Dedifferentiated amniotic fluid mesenchymal stem cell (primary cell): ENCODE measurements around the gene KCTD5.

Experiments used
- DNase-seq: peaks from one replicate; pipeline ENCODE4 v3.0.0-alpha.2; 2016; ENCODE audit errors: extremely low spot score

KCTD5 gene

DNA sequence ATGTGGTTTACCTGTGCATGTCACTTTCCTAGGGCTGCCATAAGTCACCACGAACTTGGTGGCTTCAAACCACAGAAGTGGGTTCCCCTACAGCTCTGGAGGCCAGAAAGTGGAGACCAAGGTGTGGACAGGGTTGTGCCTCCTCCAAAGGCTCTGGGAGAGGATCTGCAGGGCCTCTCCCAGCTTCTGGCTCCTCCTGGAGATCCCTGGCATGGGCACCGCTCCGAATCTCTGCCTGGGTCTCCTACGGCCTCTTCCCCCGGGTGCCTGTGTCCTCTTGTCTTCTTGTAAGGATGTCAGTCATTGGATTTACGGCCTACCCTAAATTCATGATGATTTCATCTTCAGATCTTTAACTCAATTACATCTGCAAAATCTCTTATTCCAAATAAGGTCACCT lies 67.6 kb downstream of the KCTD5 start:
- DNase-seq = no peak

DNA sequence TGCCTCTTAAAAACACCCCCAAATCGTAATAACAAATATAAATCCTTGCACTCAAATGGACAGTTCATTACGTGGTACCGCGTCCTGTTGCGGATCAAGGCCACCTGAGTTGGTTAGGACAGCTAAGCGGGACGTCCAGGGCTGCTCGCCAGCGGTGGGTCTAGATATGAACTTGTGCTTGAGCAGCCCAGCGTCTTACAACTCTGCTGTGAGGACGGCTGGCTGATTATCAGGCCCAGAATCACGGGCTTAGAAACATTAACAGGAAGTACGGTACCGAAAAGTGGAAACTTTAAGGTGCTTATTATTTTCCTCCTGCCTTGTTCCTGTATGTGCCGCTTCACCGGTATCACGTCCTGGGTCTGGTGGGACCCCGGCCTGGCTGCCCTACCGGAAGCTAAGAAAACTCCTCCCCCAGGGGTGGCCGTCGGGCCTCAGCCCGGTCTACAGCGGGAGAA lies 69.3 kb downstream of the KCTD5 start:
- DNase-seq = no peak

DNA sequence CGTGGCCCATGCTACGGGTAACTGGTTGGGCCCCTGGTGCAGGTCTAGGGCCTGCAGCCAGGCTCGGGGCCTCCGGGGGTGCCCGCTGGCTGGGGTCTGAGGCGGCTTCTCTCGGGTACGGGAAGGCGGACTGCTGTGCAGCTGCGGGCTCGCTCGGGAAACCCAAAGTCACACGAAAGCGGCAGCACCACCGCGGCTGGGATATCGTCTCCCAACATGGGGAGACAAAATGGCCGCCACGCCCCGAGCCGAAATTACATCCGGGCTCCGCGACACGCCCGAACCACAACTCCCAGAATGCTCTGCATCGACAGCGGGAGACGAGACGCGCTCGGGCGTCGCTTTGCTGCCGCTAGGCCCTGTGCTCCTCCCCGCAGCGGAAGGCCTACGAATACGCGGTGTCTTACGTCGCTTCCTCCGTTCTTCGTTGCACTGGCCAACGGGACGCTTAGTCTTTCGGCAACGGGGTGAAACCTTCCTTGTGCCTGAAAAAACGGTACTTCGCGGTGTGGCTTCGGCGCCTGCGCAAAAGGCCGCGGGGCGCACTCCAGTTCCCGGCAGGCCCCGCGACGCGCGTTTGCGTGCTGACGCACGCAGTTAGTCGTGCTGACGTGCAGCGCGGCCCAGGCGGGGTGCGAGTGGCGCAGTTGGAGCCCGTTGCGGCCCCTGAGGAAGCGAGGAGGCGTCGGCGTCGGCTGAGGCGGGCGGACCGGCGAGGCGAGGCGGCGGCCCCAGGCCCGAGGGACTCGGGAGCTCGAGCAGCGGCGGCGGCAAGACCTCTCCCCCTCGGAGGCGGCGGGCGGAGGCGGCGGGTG lies 69.9 kb downstream of the KCTD5 start, which contains the start of gene SRRM2:
SRRM2 (plus strand) TSS at position 604 of the 815 bp plus-strand sequence. CDS start 3,727 bp downstream, outside the sequence.
- DNase-seq = peak; percentile 93

- DNase-seq = peak; percentile 62
Observed at GRCh38 chr16:2752850-2753732, 70.8 kb downstream of the KCTD5 start.

DNA sequence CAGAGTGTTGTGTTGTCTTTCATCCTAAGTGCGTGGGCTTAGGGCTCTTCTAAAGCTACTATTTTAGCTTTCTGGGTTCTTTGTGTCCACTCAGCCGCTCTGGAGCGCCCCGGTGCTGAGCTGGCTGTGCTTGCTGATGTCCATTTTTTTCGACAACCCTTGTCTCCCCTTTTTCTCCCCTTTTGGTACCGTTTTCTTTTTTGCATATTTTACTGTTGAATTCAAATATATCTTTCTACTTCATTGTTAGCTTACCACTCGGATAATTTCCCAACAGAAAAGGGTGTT lies 71.4 kb downstream of the KCTD5 start:
- peak; percentile 22 for DNase-seq

DNA sequence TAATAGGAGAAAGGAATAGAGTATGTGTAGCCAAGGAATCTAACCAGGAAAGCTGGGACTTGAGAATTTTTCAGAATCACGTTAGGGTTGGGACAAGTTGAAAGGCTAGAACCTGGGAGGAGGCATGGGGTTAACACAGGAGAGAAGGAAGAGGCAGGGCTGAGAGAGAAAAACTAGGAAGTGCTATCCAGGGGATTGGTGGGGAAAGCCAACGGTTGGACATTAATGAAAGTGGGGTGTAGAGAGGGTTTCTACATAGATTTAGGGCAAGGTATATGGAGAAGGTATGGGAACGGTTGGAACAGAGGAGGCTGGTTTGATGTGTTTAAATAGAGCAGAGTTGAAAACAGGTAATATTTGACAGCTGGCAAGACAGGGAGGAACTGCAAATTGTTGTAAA lies 72.8 kb downstream of the KCTD5 start:
- no peak for DNase-seq

GRCh38 chr16:2756288-2757015 lies 74.1 kb downstream of the KCTD5 start:
- DNase-seq = no peak

DNA sequence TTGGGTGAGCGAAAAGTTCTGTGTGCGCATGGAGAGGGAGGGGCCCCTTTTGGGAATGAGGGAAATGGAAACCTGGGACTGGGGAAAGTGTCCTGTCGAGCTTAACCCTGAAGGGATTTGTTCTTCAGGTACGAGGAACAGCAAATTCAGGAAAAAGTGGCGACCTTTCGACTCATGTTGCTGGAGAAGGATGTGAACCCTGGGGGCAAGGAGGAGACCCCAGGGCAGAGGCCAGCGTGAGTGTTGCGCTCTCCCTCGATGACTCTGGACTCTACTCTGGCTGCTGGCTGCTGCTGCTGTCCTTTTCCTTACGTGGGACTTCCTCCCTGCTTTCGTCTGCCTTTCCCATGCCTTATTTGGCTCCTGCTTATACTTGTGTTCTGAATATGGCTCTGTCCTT lies 75.0 kb downstream of the KCTD5 start:
- no peak for DNase-seq
